PC-9 (cell line): ENCODE data around the gene SERINC5.

Experiments
- EZH2 ChIP-seq: fragments of 200-600 bp; sonication (generic); IDR thresholded peaks from 2 replicates; pipeline ENCODE4 v1.8.0; 2017; ENCODE audit warnings: antibody characterized with exemption, low read depth
- TF ChIP-seq, protein P1 (sequence below): fragments of 200-600 bp; sonication (generic); conservative IDR thresholded peaks from 2 replicates; pipeline ENCODE4 v1.6.1; 2017; ENCODE audit warnings: mixed run types, antibody characterized with exemption, mild to moderate bottlenecking, moderate library complexity

DNA sequence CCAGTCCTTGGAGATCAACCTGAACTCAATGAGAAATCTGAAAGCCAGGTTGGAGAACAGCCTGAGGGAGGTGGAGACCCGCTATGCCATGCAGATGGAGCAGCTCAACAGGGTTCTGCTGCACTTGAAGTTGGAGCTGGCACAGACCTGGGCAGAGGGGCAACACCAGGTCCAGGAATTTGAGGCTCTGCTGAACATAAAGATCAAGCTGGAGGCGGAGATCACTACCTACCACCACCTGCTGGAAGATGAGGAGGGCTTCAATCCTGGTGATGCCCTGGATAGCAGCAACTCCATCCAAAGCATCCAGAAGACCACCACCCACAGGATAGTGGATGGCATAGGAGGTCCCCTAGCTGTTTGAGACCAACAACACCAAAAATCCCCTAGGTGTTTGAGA is 33.5 kb upstream of the SERINC5 start:
- TF ChIP-seq, protein P1, sequence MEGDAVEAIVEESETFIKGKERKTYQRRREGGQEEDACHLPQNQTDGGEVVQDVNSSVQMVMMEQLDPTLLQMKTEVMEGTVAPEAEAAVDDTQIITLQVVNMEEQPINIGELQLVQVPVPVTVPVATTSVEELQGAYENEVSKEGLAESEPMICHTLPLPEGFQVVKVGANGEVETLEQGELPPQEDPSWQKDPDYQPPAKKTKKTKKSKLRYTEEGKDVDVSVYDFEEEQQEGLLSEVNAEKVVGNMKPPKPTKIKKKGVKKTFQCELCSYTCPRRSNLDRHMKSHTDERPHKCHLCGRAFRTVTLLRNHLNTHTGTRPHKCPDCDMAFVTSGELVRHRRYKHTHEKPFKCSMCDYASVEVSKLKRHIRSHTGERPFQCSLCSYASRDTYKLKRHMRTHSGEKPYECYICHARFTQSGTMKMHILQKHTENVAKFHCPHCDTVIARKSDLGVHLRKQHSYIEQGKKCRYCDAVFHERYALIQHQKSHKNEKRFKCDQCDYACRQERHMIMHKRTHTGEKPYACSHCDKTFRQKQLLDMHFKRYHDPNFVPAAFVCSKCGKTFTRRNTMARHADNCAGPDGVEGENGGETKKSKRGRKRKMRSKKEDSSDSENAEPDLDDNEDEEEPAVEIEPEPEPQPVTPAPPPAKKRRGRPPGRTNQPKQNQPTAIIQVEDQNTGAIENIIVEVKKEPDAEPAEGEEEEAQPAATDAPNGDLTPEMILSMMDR, result no peak
- no peak for TF ChIP-seq EZH2
